ENCODE measurements around the gene SLC4A4. TPM values are rescaled to one million over a fixed set of nuclear protein-coding genes. Genes with fewer than 3 reads are reported as not detected.

The SLC4A4 gene
- total RNA-seq, 4 donors from 2014 or later = 0.30 to 0.56 (median 0.34) TPM; not detected in 1

GRCh38 chr4:71498625-71499024, 159.8 kb downstream of the SLC4A4 start:
- no peaks in the 10 kb centered on the region for H3K27me3 ChIP-seq
- TF ChIP-seq POLR2A (IDR thresholded peaks at IDR 0.05) = no peak
- no peaks in the 10 kb centered on the region for H3K4me1 ChIP-seq
- H3K9me3 ChIP-seq = no peaks in the 10 kb centered on the region
- H3K4me3 ChIP-seq = no peak overlapping the region
- H3K27ac ChIP-seq = no peak overlapping the region
- no peak for DNase-seq (ENCODE audit: low spot score in 2 of 2)
- no peaks in the 10 kb centered on the region for H3K36me3 ChIP-seq

GRCh38 chr4:71501992-71502391, 163.2 kb downstream of the SLC4A4 start:
- Histone ChIP-seq H3K27ac (no peak overlapping the region), H3K4me3 (no peak overlapping the region), H3K9me3 (no peaks in the 10 kb centered on the region), H3K4me1 (no peaks in the 10 kb centered on the region), H3K27me3 (no peaks in the 10 kb centered on the region), H3K36me3 (no peaks in the 10 kb centered on the region)
- peak in 1 of 2 donors; percentile 52 for DNase-seq (ENCODE audit: low spot score in 2 of 2)
- WGBS = 98% methylated on average over 7 of the region's 7 CpGs
- TF ChIP-seq EP300 (IDR thresholded peaks at IDR 0.05) (no peak), POLR2A (IDR thresholded peaks at IDR 0.05) (no peak), CTCF (IDR thresholded peaks at IDR 0.05) (no peak), POLR2AphosphoS5 (IDR thresholded peaks at IDR 0.05) (no peak)

GRCh38 chr4:71518283-71518989, 179.6 kb downstream of the SLC4A4 start:
- no peak overlapping the region for H3K27ac ChIP-seq
- H3K9me3 ChIP-seq = no peaks in the 10 kb centered on the region
- H3K4me1 ChIP-seq = no peaks in the 10 kb centered on the region
- TF ChIP-seq POLR2A (IDR thresholded peaks at IDR 0.05) (no peak), POLR2AphosphoS5 (IDR thresholded peaks at IDR 0.05) (no peak), EP300 (IDR thresholded peaks at IDR 0.05) (no peak), CTCF (IDR thresholded peaks at IDR 0.05) (no peak)
- H3K4me3 ChIP-seq = no peak overlapping the region
- WGBS = 100% methylated on average over 2 of the region's 2 CpGs
- no peaks in the 10 kb centered on the region for H3K27me3 ChIP-seq
- no peak for DNase-seq (ENCODE audit: low spot score in 2 of 2)
- no peaks in the 10 kb centered on the region for H3K36me3 ChIP-seq

- TF ChIP-seq CTCF (IDR thresholded peaks at IDR 0.05) (no peak), EP300 (IDR thresholded peaks at IDR 0.05) (no peak), POLR2A (IDR thresholded peaks at IDR 0.05) (no peak), POLR2AphosphoS5 (IDR thresholded peaks at IDR 0.05) (no peak)
Measured at GRCh38 chr4:71520308-71520707, 181.5 kb downstream of the SLC4A4 start.

GRCh38 chr4:71520850-71521249, 182.0 kb downstream of the SLC4A4 start:
- Histone ChIP-seq H3K36me3 (no peaks in the 10 kb centered on the region), H3K9me3 (no peaks in the 10 kb centered on the region), H3K27me3 (no peaks in the 10 kb centered on the region), H3K4me3 (no peak overlapping the region), H3K27ac (no peak overlapping the region), H3K4me1 (no peaks in the 10 kb centered on the region)
- no peak for DNase-seq (ENCODE audit: low spot score in 2 of 2)
- 89% methylated on average over 1 of the region's 1 CpG for WGBS
- TF ChIP-seq POLR2A (IDR thresholded peaks at IDR 0.05) (no peak), CTCF (IDR thresholded peaks at IDR 0.05) (no peak), POLR2AphosphoS5 (IDR thresholded peaks at IDR 0.05) (no peak), EP300 (IDR thresholded peaks at IDR 0.05) (no peak)

More at GRCh38 chr4:71520308-71520707, 181.5 kb downstream of the SLC4A4 start:
- Histone ChIP-seq H3K36me3 (no peaks in the 10 kb centered on the region), H3K27ac (no peak overlapping the region), H3K4me3 (no peak overlapping the region), H3K4me1 (no peaks in the 10 kb centered on the region), H3K27me3 (no peaks in the 10 kb centered on the region), H3K9me3 (no peaks in the 10 kb centered on the region)
- DNase-seq (ENCODE audit: low spot score in 2 of 2) = no peak
- 64% methylated on average over 1 of the region's 1 CpG for WGBS

Measured in suprapubic skin (tissue), 4 donors.